GM13976 (cell line): ENCODE results near the gene DHRS9.
A peak's percentile ranks its signal among the peaks of the same experiment; 100 is the strongest.
"Not testable (repeated sequence)": the region's sequence is repeated elsewhere in the genome, so short reads cannot be mapped to it uniquely, and the experiment has no call there.

Experiments used
- DNase-seq: peaks from one replicate; pipeline ENCODE4 v3.0.0; 2012; ENCODE audit warnings: low spot score
- CTCF ChIP-seq: IDR thresholded peaks from 2 replicates; pipeline ENCODE4 v1.5.1; 2012; ENCODE audit warnings: borderline replicate concordance, mild to moderate bottlenecking; ENCODE audit not compliant: insufficient read depth; ENCODE audit errors: extremely low read depth, missing control alignments, control extremely low read depth
- in situ Hi-C: fragments of 300-500 bp; cut with MboI; formaldehyde crosslinking; loops from one replicate; pipeline ENCODE4 v1.12.0; 2022; ENCODE audit warnings: low sequenced_read_pairs, mixed read lengths, inconsistent platforms; ENCODE audit not compliant: unreplicated experiment

Gene DHRS9

GRCh38 chr2:169119851-169120250 lies 50.5 kb downstream of the DHRS9 start:
- no peak for TF ChIP-seq CTCF
- in situ Hi-C loops, result no loop called here
- DNase-seq, result no peak

DNA sequence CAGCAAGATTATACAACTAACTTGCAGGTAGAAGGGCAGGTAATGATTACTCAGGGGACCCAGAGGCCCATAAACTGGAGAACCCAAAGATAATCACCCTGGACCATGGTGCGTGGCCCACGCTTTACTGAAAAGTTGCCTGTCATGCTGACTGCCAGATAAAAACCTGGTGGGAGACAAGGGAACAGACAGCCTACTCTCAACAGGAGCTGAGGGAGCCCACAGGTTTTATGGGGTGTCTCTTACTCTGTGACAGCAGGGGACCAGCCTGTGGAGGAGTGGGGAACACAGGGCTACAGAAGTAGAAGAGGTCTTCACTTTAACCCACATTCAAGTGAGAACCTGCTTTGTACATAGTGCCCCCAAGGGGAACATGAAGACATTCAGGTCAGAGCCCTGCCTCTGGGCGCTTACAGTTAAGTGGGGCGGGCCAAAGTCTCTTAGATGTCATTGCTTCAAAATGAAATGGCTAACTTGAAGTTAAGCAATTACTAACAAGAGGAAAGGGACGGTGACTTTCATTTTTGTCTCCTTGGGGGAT lies 60.4 kb downstream of the DHRS9 start:
- in situ Hi-C loops, result loop anchor here (10.0 kb wide), 1 partner anchor 165 kb away; no protein-coding TSS in a partner anchor
- DNase-seq, result no peak
- TF ChIP-seq CTCF, result no peak

GRCh38 chr2:169131587-169132512 lies 62.5 kb downstream of the DHRS9 start:
- in situ Hi-C loops, result loop anchor here (10.0 kb wide), 1 partner anchor 167 kb away; no protein-coding TSS in a partner anchor
- DNase-seq, result peak; percentile 62
- TF ChIP-seq CTCF, result peak; percentile 76

- DNase-seq, result not testable (repeated sequence)
- in situ Hi-C loops, result loop anchor here (10.0 kb wide), 1 partner anchor 169 kb away; no protein-coding TSS in a partner anchor
These were observed 64.9 kb downstream of the DHRS9 start for GRCh38 chr2:169134272-169134671.

DNA sequence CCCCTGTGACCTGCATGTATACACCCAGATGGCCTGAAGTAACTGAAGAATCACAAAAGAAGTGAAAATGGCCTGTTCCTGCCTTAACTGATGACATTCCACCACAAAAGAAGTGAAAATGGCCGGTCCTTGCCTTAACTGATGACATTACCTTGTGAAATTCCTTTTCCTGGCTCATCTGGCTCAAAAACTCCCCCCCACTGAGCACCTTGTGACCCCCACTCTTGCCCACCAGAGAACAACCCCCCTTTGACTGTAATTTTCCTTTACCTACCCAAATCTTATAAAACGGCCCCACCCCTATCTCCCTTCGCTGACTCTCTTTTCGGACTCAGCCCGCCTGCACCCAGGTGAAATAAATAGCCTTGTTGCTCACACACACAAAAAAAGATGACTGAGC lies 67.1 kb downstream of the DHRS9 start:
- not testable (repeated sequence) for DNase-seq
- in situ Hi-C loops, result loop anchor here (10.0 kb wide), 1 partner anchor 172 kb away; no protein-coding TSS in a partner anchor

DNA sequence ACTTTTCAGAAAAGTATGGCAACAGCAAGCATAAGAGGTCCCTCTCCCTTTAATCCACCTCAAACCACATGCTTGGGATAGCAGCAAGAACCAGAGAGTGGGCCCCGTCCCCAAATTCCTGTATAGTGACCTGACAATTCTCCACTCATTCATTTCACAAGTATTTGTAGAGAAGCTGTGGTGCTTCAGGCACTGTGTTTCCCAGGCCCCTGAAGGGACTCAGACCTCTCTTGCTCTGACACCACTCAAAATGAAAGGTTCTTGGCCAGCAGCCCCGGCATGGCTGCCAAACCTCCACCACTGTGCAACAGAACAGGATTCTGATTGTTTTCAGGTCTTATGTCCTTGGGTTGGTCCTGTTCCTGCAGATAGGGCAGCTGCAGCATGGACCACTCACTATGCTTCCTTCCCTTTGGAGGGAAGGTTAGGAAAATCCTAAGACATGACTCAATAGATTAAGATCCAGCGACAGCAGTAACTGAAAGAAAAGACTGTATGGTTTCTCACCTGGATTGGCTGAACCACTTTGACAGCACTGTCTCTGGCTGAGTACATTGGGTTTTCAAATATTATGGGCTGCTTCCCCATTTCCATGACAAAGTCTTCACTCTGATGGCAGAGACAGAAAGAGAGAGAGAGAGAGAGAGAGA lies 67.6 kb downstream of the DHRS9 start:
- DNase-seq, result no peak
- TF ChIP-seq CTCF, result no peak
- in situ Hi-C loops, result loop anchor here (10.0 kb wide), 1 partner anchor 172 kb away; no protein-coding TSS in a partner anchor

DNA sequence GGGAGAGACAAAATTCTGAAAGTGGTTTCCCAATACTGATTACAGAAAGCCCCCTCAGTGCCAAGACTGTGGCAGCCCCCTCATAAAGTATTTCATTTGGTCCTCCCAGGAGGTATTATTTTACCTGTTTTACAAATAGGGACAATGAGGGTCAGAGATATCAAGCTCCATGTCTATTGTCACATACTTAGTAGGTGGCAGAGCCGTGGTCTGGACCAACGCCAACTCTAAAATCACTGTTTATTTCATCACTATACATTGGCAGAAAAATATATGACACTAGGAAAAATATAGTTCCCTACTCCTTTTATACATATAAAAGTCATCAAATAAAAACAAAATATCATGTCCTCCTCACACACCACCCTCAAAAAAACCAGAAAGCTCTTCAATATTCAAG lies 68.6 kb downstream of the DHRS9 start:
- TF ChIP-seq CTCF, result no peak
- no peak for DNase-seq
- in situ Hi-C loops, result loop anchor here (10.0 kb wide), 1 partner anchor 173 kb away; no protein-coding TSS in a partner anchor
